ENCODE results near the gene CAV2.
"Not testable (repeated sequence)": the region's sequence is repeated elsewhere in the genome, so short reads cannot be mapped to it uniquely, and the experiment has no call there.

CAV2 gene
- long read RNA-seq, donor 1, transcript CAV2-201 (3 exons, 3,301 nt), result major isoform, 13 of 17 reads
- long read RNA-seq, donor 1, partial matches to known transcripts, result 0 of 17 reads
- long read RNA-seq, donor 1, other reads (novel, unspliced or antisense), result 0 of 17 reads
- long read RNA-seq, donor 2, transcript CAV2-201 (3 exons, 3,301 nt), result major isoform, 9 of 13 reads
- long read RNA-seq, donor 2, partial matches to known transcripts, result 0 of 13 reads
- long read RNA-seq, donor 2, other reads (novel, unspliced or antisense), result 0 of 13 reads
- long read RNA-seq, donor 3, transcript CAV2-201 (3 exons, 3,301 nt), result major isoform, 7 of 10 reads
- long read RNA-seq, donor 3, partial matches to known transcripts, result 0 of 10 reads
- long read RNA-seq, donor 3, other reads (novel, unspliced or antisense), result 0 of 10 reads
- long read RNA-seq, donor 4, transcript CAV2-201 (3 exons, 3,301 nt), result major isoform, 12 of 15 reads
- long read RNA-seq, donor 4, partial matches to known transcripts, result 0 of 15 reads
- long read RNA-seq, donor 4, other reads (novel, unspliced or antisense), result 0 of 15 reads
- long read RNA-seq, donor 5, transcript CAV2-201 (3 exons, 3,301 nt), result major isoform, 18 of 20 reads
- long read RNA-seq, donor 5, partial matches to known transcripts, result 0 of 20 reads
- long read RNA-seq, donor 5, other reads (novel, unspliced or antisense), result 0 of 20 reads
- long read RNA-seq, donor 6, transcript CAV2-201 (3 exons, 3,301 nt), result major isoform, 14 of 18 reads
- long read RNA-seq, donor 6, partial matches to known transcripts, result 0 of 18 reads
- long read RNA-seq, donor 6, other reads (novel, unspliced or antisense), result 0 of 18 reads
- long read RNA-seq, donor 7, transcript CAV2-201 (3 exons, 3,301 nt), result major isoform, 15 of 19 reads
- long read RNA-seq, donor 7, partial matches to known transcripts, result 0 of 19 reads
- long read RNA-seq, donor 7, other reads (novel, unspliced or antisense), result 0 of 19 reads
- long read RNA-seq, donor 8, transcript CAV2-201 (3 exons, 3,301 nt), result major isoform, 14 of 17 reads
- long read RNA-seq, donor 8, partial matches to known transcripts, result 0 of 17 reads
- long read RNA-seq, donor 8, other reads (novel, unspliced or antisense), result 0 of 17 reads

GRCh38 chr7:116499168-116500077, at the start of gene CAV2:
Gene CAV2, plus strand, starts transcription at chr7:116499738. Its CDS starts 44 bp downstream, at chr7:116499782.
- peak; percentile 73 for DNase-seq

GRCh38 chr7:116449950-116450349, 49.6 kb upstream of the CAV2 start:
- DNase-seq, result no peak

GRCh38 chr7:116451957-116452729, 47.4 kb upstream of the CAV2 start:
- no peak for DNase-seq

GRCh38 chr7:116454377-116454776, 45.2 kb upstream of the CAV2 start:
- no peak for DNase-seq

GRCh38 chr7:116455009-116455408, 44.5 kb upstream of the CAV2 start:
- no peak for DNase-seq

GRCh38 chr7:116455499-116455898, 44.0 kb upstream of the CAV2 start:
- no peak for DNase-seq

GRCh38 chr7:116461500-116461899, 38.0 kb upstream of the CAV2 start:
- DNase-seq, result no peak

GRCh38 chr7:116463956-116464355, 35.6 kb upstream of the CAV2 start:
- DNase-seq, result no peak

GRCh38 chr7:116464375-116464774, 35.2 kb upstream of the CAV2 start:
- no peak for DNase-seq

GRCh38 chr7:116465125-116465524, 34.4 kb upstream of the CAV2 start:
- no peak for DNase-seq

- DNase-seq, result no peak
These were observed 31.0 kb upstream of the CAV2 start for GRCh38 chr7:116468534-116468933.

GRCh38 chr7:116477625-116478024, 21.9 kb upstream of the CAV2 start:
- no peak for DNase-seq

- no peak for DNase-seq
These were observed 20.7 kb upstream of the CAV2 start for GRCh38 chr7:116478834-116479233.

GRCh38 chr7:116483271-116483942, 16.1 kb upstream of the CAV2 start:
- no peak for DNase-seq

- DNase-seq, result not testable (repeated sequence)
These were observed 15.1 kb upstream of the CAV2 start for GRCh38 chr7:116484389-116484788.

GRCh38 chr7:116487907-116488521, 11.5 kb upstream of the CAV2 start:
- no peak for DNase-seq

GRCh38 chr7:116490351-116490750, 9.2 kb upstream of the CAV2 start:
- DNase-seq, result no peak

GRCh38 chr7:116491887-116492653, 7.5 kb upstream of the CAV2 start:
- no peak for DNase-seq

- no peak for DNase-seq
These were observed 6.9 kb upstream of the CAV2 start for GRCh38 chr7:116492654-116493109.
